HEK293 (cell line): ENCODE results near the gene KCNQ1.

ENCODE experiments used
- CTCF ChIA-PET: fragments of 350-600 bp; formaldehyde crosslinking; extraction: SDS; loops from one replicate; lab custom pipeline; 2021; ENCODE audit warnings: antibody characterized with exemption; lab: Yijun Ruan, JAX
- POLR2A ChIA-PET: fragments of 300-600 bp; formaldehyde crosslinking; extraction: SDS; loops from one replicate; lab custom pipeline; 2020; ENCODE audit warnings: antibody characterized with exemption, inconsistent platforms; lab: Yijun Ruan, JAX
- H3K27ac ChIP-seq: fragments of 200-500 bp; sonication (Bioruptor generic); 2 replicates; pipeline ENCODE4 v1.5.1; 2014; ENCODE audit warnings: low read depth, low read length, control low read depth, inconsistent platforms; ENCODE audit errors: extremely low read depth
- H3K36me3 ChIP-seq, 2 experiments: fragments of 200-500 bp in 1 of 2; sonication (Bioruptor generic) in 1 of 2; 1 replicate in 1 of 2; 2 replicates in 1 of 2; pipeline ENCODE4 v1.5.1; 2014 to 2017; ENCODE audit warnings: inconsistent platforms in 2 of 2, low read length in 2 of 2; ENCODE audit not compliant: control insufficient read depth in 2 of 2, insufficient read depth in 1 of 2
- H3K4me1 ChIP-seq: fragments of 200-500 bp; sonication (Bioruptor generic); 2 replicates; pipeline ENCODE4 v1.5.1; 2014; ENCODE audit warnings: mild to moderate bottlenecking, low read length, inconsistent platforms; ENCODE audit not compliant: control insufficient read depth, insufficient read depth
- H3K4me3 ChIP-seq: 2 replicates; pipeline ENCODE4 v1.5.1; 2011; ENCODE audit warnings: low read depth, mild to moderate bottlenecking, control low read depth, low read length, moderate library complexity
- H3K9me3 ChIP-seq: fragments of 200-500 bp; sonication (Bioruptor generic); 2 replicates; pipeline ENCODE4 v1.5.1; 2014; ENCODE audit warnings: low read depth, low read length, inconsistent platforms; ENCODE audit not compliant: control insufficient read depth, insufficient read depth
- BCL11A ChIP-seq: fragments of 450-650 bp; formaldehyde crosslinking; IDR thresholded peaks from 2 replicates; pipeline ENCODE4 v1.5.1; 2016; ENCODE audit warnings: low read depth, missing biosample characterization, missing genetic modification characterization
- KLF10 ChIP-seq: fragments of 450-650 bp; IDR thresholded peaks from 2 replicates; pipeline ENCODE4 v1.5.1; 2018; ENCODE audit warnings: missing biosample characterization, mild to moderate bottlenecking, missing genetic modification characterization
- ZNF221 ChIP-seq: fragments of 450-650 bp; formaldehyde crosslinking; IDR thresholded peaks from 2 replicates; pipeline ENCODE4 v1.5.1; 2017; ENCODE audit warnings: missing biosample characterization, missing genetic modification characterization, borderline replicate concordance
- ZNF223 ChIP-seq: fragments of 450-650 bp; formaldehyde crosslinking; IDR thresholded peaks from 2 replicates; pipeline ENCODE4 v1.5.1; 2016; ENCODE audit warnings: missing biosample characterization, missing genetic modification characterization
- ZNF23 ChIP-seq: fragments of 450-650 bp; formaldehyde crosslinking; IDR thresholded peaks from 2 replicates; pipeline ENCODE4 v1.5.1; 2016; ENCODE audit warnings: missing biosample characterization, missing genetic modification characterization, borderline replicate concordance
- ZNF292 ChIP-seq: fragments of 450-650 bp; formaldehyde crosslinking; IDR thresholded peaks from 2 replicates; pipeline ENCODE4 v1.5.1; 2016; ENCODE audit warnings: low read depth, missing biosample characterization, missing genetic modification characterization, borderline replicate concordance
- ZNF48 ChIP-seq: fragments of 450-650 bp; formaldehyde crosslinking; IDR thresholded peaks from 2 replicates; pipeline ENCODE4 v1.5.1; 2016; ENCODE audit warnings: missing biosample characterization, missing genetic modification characterization
- ZNF514 ChIP-seq: fragments of 450-650 bp; formaldehyde crosslinking; IDR thresholded peaks from 2 replicates; pipeline ENCODE4 v1.5.1; 2016; ENCODE audit warnings: missing biosample characterization, missing genetic modification characterization
- ZNF558 ChIP-seq: fragments of 450-650 bp; formaldehyde crosslinking; IDR thresholded peaks from 2 replicates; pipeline ENCODE4 v1.5.1; 2016; ENCODE audit warnings: missing biosample characterization, missing genetic modification characterization
- ZNF596 ChIP-seq: fragments of 450-650 bp; IDR thresholded peaks from 2 replicates; pipeline ENCODE4 v1.5.0; 2018; ENCODE audit warnings: missing biosample characterization, mild to moderate bottlenecking, missing genetic modification characterization, moderate library complexity
- ZNF704 ChIP-seq: fragments of 450-650 bp; formaldehyde crosslinking; IDR thresholded peaks from 2 replicates; pipeline ENCODE4 v1.5.1; 2016; ENCODE audit warnings: missing biosample characterization, missing genetic modification characterization
- ZNF76 ChIP-seq: fragments of 450-650 bp; formaldehyde crosslinking; IDR thresholded peaks from 2 replicates; pipeline ENCODE4; 2016; ENCODE audit warnings: low read depth, missing biosample characterization, missing genetic modification characterization, borderline replicate concordance
- TF ChIP-seq, protein P1 (sequence below): fragments of 450-650 bp; formaldehyde crosslinking; IDR thresholded peaks from 2 replicates; pipeline ENCODE4 v1.5.1; 2016; ENCODE audit warnings: missing biosample characterization, missing genetic modification characterization
- TF ChIP-seq, protein P2 (sequence below): fragments of 450-650 bp; formaldehyde crosslinking; IDR thresholded peaks from 2 replicates; pipeline ENCODE4 v1.5.1; 2016; ENCODE audit warnings: missing biosample characterization, missing genetic modification characterization, borderline replicate concordance

KCNQ1 gene

GRCh38 chr11:2523821-2524391 lies 79.1 kb downstream of the KCNQ1 start (continued):
- TF ChIP-seq, protein P1, sequence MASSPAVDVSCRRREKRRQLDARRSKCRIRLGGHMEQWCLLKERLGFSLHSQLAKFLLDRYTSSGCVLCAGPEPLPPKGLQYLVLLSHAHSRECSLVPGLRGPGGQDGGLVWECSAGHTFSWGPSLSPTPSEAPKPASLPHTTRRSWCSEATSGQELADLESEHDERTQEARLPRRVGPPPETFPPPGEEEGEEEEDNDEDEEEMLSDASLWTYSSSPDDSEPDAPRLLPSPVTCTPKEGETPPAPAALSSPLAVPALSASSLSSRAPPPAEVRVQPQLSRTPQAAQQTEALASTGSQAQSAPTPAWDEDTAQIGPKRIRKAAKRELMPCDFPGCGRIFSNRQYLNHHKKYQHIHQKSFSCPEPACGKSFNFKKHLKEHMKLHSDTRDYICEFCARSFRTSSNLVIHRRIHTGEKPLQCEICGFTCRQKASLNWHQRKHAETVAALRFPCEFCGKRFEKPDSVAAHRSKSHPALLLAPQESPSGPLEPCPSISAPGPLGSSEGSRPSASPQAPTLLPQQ (tag by site-specific recombination), result no peak
- TF ChIP-seq ZNF223 (tag by site-specific recombination) (no peak), ZNF292 (tag by site-specific recombination) (no peak), KLF10 (tag by site-specific recombination) (no peak), ZNF76 (no peak)

DNA sequence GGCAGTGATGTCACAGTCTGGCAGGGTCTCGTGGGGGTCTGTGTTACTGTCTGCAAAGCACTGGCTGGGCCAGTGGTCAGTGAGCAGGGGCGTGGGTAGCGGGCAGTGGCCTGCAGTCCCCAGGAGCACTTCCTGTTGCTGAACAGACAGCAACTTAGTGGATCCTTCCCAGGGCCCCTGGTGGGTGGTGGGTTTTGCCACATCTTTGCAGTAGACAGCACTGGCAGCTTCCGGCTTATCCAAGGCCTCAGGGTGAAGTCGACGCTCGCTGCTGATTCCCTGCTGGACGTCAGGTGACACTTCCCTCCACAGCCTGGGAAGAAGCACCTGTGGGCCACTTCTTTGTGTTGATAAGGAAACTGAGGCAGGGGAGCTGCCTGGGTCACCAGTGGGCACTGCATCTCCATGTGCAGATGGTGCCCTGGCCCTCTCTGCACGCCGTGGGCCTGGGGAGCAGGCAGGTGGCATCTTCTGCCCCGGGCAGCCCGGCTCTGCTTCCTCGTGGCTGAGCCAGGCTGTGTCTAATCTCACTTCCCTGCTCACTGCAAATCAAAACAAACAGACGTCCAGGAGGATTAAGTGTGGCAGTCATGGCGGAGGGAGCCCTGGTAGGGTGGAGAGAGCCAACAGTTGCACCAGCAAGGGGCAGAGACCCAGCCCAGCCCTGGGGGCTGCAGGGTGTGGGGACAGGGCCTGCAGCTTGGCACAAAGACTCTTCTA lies 79.8 kb downstream of the KCNQ1 start:
- ChIA-PET CTCF (interaction anchor here (0.7 to 0.9 kb wide), 2 partner anchors 97 to 369 kb away, joined by 3 read pairs; no protein-coding TSS in a partner anchor), POLR2A (no interaction called here)
- Histone ChIP-seq H3K4me3 (no peak overlapping the region), H3K27ac (no peak overlapping the region), H3K9me3 (no peaks in the 10 kb centered on the region), H3K36me3 (no peaks in the 10 kb centered on the region), H3K4me1 (no peaks in the 10 kb centered on the region)
- TF ChIP-seq ZNF48 (tag by site-specific recombination), result no peak
- no peak for TF ChIP-seq ZNF558 (tag by site-specific recombination)
- no peak for TF ChIP-seq ZNF221 (tag by site-specific recombination)
- TF ChIP-seq ZNF23 (tag by site-specific recombination), result no peak
- no peak for TF ChIP-seq BCL11A (tag by site-specific recombination)
- TF ChIP-seq, protein P1 (tag by site-specific recombination), result no peak
- TF ChIP-seq ZNF596 (tag by site-specific recombination), result no peak
- TF ChIP-seq ZNF704 (tag by site-specific recombination), result no peak
- TF ChIP-seq ZNF514 (tag by site-specific recombination), result no peak
- TF ChIP-seq, protein P2, sequence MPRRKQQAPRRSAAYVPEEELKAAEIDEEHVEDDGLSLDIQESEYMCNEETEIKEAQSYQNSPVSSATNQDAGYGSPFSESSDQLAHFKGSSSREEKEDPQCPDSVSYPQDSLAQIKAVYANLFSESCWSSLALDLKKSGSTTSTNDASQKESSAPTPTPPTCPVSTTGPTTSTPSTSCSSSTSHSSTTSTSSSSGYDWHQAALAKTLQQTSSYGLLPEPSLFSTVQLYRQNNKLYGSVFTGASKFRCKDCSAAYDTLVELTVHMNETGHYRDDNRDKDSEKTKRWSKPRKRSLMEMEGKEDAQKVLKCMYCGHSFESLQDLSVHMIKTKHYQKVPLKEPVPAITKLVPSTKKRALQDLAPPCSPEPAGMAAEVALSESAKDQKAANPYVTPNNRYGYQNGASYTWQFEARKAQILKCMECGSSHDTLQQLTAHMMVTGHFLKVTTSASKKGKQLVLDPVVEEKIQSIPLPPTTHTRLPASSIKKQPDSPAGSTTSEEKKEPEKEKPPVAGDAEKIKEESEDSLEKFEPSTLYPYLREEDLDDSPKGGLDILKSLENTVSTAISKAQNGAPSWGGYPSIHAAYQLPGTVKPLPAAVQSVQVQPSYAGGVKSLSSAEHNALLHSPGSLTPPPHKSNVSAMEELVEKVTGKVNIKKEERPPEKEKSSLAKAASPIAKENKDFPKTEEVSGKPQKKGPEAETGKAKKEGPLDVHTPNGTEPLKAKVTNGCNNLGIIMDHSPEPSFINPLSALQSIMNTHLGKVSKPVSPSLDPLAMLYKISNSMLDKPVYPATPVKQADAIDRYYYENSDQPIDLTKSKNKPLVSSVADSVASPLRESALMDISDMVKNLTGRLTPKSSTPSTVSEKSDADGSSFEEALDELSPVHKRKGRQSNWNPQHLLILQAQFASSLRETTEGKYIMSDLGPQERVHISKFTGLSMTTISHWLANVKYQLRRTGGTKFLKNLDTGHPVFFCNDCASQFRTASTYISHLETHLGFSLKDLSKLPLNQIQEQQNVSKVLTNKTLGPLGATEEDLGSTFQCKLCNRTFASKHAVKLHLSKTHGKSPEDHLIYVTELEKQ (tag by site-specific recombination), result no peak
